GM19455 (cell line): Measurements from ENCODE around the gene HCCS.

Source experiments
- ATAC-seq: cut with Tn5 transposase; IDR thresholded peaks from one replicate; pipeline ENCODE4 v1.9.1; 2021; ENCODE audit not compliant: unreplicated experiment

HCCS gene

GRCh38 chrX:11111037-11111851, at the start of gene HCCS:
HCCS (plus strand) TSS chrX:11111332; CDS start chrX:11112061, 729 bp downstream.
- peak; percentile 94 for ATAC-seq

- ATAC-seq: no peak
These were observed 46.9 kb upstream of the HCCS start for GRCh38 chrX:11064276-11064675.

- ATAC-seq: no peak
These were observed 46.1 kb upstream of the HCCS start for GRCh38 chrX:11064851-11065600.

- ATAC-seq: no peak
These were observed 44.3 kb upstream of the HCCS start for GRCh38 chrX:11066812-11067211.

- ATAC-seq: no peak
These were observed 37.8 kb upstream of the HCCS start for GRCh38 chrX:11073381-11073780.

- no peak for ATAC-seq
These were observed 30.3 kb upstream of the HCCS start for GRCh38 chrX:11080741-11081305.

GRCh38 chrX:11081511-11081910, 29.6 kb upstream of the HCCS start:
- no peak for ATAC-seq

- ATAC-seq: no peak
These were observed 25.8 kb upstream of the HCCS start for GRCh38 chrX:11085305-11085704.

GRCh38 chrX:11089802-11090201, 21.3 kb upstream of the HCCS start:
- ATAC-seq: no peak

GRCh38 chrX:11097933-11098332, 13.2 kb upstream of the HCCS start:
- no peak for ATAC-seq

GRCh38 chrX:11099465-11099864, 11.7 kb upstream of the HCCS start:
- no peak for ATAC-seq

GRCh38 chrX:11100281-11101035, 10.7 kb upstream of the HCCS start:
- ATAC-seq: no peak

GRCh38 chrX:11103006-11103405, 8.1 kb upstream of the HCCS start:
- ATAC-seq: no peak

- no peak for ATAC-seq
These were observed 7.4 kb upstream of the HCCS start for GRCh38 chrX:11103751-11104150.

GRCh38 chrX:11105080-11105479, 6.1 kb upstream of the HCCS start:
- ATAC-seq: no peak

- no peak for ATAC-seq
These were observed 2.7 kb upstream of the HCCS start for GRCh38 chrX:11108253-11108941.

- no peak for ATAC-seq
These were observed 1.2 kb upstream of the HCCS start for GRCh38 chrX:11109968-11110367.

- ATAC-seq: no peak
These were observed 815 bp downstream of the HCCS start for GRCh38 chrX:11111947-11112346.

GRCh38 chrX:11113731-11114130, 2.6 kb downstream of the HCCS start:
- no peak for ATAC-seq

GRCh38 chrX:11117745-11118144, 6.6 kb downstream of the HCCS start:
- ATAC-seq: no peak
